DMS 273 treated with DMSO at 0.1 percent for 48 hours (cell line): ENCODE measurements around the gene RHOT1.
"Not testable (repeated sequence)": the region's sequence is repeated elsewhere in the genome, so short reads cannot be mapped to it uniquely, and the experiment has no call there.

Experiments used
- DNase-seq: peaks from one replicate; lab custom pipeline; 2025; lab: John Stamatoyannopoulos, UW

The RHOT1 gene

DNA sequence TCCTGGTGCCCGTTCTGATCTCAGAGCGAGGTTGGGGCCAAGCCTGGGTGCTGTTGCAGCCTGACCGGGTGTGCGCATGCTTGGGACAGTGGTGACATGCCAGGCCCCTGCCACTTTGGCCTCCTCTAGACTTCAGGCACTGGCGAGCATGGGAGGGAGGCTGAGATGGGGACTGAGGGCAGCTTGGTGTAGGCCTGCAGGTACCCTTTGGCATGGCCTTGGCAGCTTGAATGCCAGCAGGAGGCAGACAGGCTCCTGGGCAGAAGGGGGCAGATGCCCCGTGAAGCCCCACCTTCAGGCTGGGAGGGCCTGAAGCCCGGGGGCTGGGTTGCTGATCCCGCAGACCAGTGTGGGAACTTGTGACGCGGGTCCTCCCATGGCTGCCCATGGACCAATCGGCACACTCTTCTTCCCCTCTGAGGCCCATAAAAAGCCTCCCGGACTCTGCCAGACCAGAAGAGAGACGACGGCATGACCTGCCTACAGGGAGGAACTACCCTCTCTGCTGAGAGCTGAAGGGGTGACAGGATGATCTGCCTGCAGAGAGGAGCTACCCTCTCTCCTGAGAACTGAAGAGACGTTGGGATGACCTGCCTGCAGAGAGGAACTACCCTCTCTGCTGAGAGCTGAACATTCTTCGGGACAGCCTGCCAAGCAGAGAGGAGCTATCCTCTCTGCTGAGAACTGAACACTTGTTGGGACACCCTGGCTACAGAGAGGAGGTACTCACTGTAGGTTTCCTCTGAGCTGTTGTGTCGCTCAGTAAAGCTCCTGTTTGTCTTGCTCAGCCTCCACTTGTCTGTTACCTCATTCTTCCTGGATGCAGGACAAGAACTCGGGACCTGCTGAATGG lies 17.5 kb downstream of the RHOT1 start:
- no peak for DNase-seq

DNA sequence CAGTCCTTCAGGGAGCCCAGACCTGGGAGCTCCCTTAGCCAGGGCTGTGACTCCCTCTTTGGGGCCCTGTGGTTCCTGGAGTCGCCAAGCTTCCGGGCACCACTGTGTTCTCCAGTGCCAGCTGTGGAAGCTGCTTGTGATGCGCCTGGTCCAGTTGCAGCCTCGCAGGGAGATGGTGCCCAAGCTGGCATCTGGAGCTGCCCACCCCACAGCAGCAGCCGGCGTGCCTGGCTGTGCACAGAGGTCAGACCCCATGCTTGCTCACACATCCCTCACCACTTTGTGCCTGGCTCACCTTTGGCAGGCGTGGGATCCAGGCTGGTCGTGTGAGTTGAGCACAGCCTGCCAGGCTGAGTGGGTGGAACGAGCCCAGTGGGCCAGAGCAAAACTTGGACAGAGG lies 18.2 kb downstream of the RHOT1 start:
- no peak for DNase-seq

DNA sequence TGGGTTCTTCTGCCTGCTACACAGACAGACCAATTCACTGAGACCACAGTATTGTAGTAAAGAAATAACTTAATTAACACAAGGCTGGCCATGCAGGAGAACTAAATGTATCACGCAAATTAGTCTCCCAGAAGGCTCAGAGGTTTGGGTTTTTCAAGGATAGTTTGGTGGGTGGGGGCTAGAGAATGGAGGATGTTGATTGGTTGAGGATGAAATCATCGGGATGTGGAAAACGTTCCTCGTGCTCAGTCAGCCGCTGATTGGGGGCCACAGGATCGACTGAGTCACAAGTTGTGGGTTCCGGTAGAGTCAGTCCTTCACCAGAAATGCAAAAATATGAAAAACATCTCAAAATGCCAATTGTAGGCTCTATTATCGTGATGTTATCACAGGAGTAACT lies 18.7 kb downstream of the RHOT1 start:
- DNase-seq, result no peak

DNA sequence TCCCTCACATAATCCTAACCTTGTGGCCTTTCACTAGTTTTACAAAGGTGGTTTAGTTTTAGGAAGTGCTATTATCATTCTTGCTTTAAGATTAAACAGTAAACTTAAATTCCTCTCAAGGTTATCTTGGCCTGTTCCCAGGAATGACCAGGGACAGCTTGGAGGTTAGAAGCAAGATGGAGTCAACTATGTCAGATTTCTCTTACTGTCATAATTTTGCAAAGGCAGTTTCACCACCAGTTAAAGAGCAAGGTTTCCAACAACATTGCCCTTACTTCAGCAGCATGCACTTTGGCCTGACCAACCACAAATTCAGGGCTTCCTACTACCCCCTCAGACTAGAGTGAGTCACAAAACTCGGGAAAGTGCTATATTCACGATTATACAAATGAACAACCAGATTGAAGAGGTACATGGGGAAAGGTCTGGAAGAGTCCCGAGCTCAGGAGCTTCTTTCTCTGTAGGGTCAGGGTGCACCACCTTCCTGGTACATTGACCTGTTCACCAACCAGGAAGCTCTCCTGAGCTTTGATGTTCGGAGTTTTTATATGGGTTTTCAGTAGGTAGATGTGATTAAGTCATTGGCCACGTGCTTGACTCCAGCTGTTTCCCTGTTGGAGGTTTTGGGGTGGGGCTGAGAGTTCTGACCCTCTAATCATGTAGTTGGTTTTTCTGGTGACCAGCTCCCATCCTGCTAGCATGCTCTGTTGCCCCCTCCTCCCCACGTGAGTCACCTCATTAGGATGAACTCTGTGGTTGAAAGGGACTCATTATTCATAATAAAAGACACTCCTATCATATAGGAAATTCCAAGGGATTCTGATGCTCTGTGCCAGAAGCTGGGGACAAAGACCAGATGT lies 19.4 kb downstream of the RHOT1 start:
- DNase-seq, result no peak

DNA sequence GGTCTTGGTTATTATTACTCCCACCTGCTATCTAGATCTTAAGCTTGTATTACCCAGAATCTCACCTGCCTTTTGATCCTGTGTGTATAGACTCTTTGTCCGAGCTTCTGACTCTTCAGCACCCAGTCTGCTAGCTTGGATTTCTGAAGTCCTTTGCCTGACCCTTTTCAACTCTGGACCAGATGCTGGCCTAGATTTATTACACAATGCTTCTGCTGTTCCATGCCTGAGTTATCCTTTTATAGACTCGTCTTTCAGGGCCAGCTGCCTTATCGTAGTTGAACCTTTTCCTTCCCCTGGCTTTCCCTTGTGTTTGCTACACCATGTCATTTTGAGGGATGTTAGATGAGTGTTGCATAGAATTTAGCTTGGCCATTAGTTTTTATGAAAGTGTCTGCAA lies 32.6 kb downstream of the RHOT1 start:
- no peak for DNase-seq

DNA sequence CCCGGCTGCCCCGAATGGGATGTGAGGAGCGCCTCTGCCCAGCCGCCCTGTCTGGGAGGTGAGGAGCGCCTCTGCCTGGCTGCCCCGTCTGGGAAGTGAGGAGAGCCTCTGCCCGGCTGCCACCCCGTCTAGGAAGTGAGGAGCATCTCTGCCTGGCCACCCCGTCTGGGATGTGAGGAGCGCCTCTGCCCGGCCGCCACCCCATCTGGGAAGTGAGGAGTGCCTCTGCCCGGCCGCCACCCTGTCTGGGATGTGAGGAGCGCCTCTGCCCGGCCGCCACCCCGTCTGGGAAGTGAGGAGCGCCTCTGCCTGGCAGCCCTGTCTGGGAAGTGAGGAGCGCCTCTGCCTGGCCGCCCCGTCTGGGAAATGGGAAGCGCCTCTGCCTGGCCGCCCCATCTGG lies 36.4 kb downstream of the RHOT1 start:
- not testable (repeated sequence) for DNase-seq

DNA sequence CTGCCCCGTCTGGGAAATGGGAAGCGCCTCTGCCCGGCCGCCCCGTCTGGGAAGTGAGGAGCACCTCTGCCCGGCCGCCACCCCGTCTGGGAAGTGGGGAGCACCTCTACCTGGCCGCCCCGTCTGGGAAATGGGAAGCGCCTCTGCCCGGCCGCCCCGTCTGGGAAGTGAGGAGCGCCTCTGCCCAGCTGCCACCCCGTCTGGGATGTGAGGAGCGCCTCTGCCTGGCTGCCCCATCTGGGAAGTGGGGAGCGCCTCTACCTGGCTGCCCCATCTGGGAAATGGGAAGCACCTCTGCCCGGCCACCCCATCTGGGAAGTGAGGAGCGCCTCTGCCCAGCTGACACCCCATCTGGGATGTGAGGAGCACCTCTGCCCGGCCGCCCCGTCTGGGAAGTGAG lies 36.8 kb downstream of the RHOT1 start:
- not testable (repeated sequence) for DNase-seq

DNA sequence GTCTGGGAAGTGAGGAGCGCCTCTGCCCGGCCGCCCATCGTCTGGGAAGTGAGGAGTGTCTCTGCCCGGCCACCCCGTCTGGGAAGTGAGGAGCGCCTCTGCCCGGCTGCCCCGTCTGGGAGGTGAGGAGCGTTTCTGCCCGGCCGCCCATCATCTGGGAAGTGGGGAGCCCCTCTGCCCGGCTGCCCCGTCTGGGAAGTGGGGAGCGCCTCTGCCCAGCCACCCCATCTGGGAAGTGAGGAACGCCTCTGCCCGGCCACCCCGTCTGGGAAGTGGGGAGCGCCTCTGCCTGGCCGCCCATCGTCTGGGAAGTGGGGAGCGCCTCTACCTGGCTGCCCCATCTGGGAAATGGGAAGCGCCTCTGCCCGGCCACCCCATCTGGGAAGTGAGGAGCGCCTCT lies 37.2 kb downstream of the RHOT1 start:
- not testable (repeated sequence) for DNase-seq

DNA sequence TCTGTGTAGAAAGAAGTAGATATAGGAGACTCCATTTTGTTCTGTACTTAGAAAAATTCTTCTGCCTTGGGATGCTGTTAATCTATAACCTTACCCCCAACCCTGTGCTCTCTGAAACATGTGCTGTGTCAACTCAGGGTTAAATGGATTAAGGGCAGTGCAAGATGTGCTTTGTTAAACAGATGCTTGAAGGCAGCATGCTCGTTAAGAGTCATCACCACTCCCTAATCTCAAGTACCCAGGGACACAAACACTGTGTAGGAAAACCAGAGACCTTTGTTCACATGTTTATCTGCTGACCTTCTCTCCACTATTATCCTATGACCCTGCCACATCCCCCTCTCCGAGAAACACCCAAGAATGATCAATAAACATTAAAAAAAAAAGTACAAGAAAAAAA lies 38.0 kb downstream of the RHOT1 start:
- DNase-seq, result not testable (repeated sequence)

DNA sequence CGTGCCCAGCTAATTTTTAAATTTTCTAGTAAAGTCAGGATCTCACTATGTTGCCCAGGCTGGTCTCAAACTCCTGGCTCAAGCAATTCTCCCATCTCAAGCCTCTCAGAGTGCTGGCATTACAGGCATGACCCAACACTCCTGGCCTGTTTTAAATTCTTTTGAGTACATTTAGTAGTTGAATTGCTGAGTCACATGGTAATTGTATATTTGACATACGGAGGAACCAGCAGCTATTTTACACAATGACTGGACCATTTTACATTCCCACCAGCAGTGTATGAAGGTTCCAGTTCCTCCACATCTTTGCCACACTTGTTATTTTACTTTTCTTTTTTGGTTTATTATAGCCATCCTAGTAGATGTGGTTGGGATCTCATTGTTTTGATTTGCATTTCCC lies 43.6 kb downstream of the RHOT1 start:
- no peak for DNase-seq

DNA sequence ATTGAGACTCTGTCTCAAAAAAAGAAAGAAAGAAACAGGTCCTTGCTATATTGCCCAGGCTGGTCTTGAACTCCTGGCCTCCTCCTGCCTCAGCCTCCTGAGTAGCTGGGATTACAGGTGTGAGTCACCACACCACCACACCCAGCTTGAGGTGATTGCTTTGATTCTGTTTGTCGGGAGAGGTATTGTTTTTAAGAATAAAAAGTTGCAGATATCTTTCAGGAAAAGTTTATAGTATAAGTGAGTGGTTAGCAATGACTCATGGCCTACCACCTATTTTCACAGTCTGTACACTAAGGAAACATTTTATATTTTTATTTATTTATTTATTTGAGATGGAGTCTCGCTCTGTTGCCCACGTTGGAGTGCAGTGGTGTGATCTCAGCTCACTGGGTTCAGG lies 45.0 kb downstream of the RHOT1 start:
- no peak for DNase-seq

DNA sequence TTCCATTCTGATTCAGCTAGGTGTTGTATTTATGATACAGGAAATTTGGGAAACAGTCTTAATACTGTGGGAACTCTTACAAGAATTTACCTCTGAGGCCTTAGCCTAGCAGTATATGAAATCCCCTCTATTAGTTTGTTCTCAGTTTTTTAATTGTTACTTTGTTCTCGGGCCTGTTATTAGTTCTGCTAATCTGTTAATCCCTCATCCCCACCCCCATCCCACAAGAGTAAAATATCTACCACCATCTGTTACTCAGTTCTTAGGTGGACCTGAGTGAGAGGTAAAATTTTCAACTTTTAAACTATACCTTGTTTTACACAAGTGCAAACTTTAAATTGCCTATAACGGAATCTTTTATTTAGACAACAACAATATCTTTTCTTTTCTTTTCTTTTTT lies 47.0 kb downstream of the RHOT1 start:
- no peak for DNase-seq

DNA sequence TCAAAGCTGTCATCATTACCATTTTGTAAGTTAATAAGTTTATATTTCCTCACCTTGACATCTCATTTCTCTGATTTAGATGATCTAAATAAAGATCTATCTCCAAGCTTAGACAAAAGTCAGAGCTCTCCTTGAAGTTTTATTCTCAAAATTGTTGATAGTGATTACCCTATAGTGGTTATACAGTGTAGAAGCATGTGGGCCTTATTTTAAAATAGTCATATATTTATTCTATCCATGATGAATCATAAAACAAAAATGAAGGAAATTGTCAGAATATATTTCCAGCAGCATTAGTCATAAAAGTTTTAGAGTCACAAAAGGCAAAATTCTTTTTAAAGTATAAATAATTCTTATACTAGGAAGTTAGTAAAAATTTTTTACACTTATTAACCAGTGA lies 49.0 kb downstream of the RHOT1 start:
- no peak for DNase-seq

DNA sequence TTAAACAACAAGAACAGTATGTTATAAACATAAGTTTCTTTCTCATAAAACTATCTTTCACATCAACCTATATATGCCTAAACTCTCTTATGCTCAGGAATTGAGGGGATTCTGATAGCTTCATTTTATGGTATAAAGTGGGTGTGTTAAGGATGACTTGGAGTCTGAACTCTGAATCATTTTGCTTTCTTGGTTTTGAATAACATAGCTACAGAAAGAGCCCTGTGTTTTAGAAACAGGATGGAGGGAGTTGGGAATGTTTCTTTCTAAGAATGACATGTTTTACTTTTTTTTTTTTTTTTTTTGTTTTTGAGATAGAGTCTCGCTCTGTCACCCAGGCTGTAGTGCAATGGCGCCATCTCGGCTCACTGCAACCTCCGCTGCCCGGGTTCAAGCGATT lies 50.1 kb downstream of the RHOT1 start:
- no peak for DNase-seq

DNA sequence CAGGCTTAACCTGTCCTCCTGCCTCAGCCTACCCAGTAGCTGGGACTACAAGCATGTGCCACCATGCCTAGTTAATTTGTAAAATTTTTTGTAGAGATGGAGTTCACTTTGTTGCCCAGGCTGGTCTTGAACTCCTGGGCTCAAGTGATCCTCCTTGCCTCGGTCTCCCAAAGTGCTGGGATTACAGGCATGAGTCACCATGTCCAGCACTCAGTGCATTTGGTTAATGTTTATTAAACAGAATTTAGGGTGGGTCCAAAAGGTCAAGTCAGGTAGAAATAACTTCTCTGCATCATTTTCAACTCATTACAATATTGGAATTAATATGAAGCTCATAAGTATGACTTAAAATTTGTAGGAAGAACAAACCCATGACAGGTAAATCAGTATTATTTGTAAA lies 55.7 kb downstream of the RHOT1 start:
- no peak for DNase-seq

DNA sequence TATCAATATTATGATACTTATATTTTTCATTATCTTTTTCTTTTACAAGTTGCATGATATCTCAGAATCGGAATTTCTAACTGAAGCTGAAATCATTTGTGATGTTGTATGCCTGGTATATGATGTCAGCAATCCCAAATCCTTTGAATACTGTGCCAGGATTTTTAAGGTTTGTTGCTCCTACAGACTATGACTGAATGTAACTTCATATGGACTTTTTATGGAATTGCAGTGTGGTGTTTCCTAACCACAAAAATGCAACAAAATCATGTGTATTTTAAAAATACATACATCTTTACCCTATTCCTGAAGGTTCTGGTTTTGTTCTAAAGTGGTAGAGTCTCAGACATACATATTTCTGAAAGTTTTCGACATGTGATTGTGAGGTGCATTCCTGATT lies 64.6 kb downstream of the RHOT1 start:
- no peak for DNase-seq

DNA sequence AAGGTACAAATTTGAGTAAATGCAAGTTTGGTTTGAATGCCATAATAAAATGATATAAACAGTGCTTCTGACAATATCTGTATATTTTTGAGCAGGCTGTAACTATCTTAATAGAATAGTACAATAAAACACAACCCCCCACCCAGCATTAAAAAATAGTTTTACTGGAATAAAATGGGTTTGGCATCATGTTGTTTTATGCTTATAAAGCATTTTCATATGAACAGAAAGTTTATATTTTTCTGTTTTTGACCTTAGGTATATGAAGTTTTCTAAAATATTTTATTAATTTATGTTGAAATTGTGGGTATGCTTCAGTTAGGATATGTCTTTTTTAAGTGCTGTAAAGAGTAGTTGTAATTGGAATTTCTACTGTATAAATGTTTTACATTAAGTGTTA lies 66.1 kb downstream of the RHOT1 start:
- no peak for DNase-seq

DNA sequence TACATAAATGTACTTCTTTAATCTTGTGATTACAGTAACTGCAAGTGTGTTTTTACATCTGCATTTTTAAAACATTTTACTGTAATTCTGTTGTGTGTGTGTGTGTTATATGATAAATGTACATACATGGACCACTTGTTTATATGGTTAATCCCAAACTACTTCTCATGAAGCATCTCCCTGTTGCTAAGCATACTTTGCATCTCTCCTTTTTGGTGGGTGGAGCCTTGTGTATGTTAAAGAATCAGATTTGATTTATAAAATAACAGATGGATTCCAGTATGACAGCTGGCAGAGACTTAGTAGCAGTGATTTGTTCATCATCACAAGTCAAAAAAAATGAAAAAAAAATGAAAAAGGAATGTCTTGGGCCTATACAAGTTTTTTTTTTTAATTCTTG lies 67.3 kb downstream of the RHOT1 start:
- DNase-seq, result no peak

DNA sequence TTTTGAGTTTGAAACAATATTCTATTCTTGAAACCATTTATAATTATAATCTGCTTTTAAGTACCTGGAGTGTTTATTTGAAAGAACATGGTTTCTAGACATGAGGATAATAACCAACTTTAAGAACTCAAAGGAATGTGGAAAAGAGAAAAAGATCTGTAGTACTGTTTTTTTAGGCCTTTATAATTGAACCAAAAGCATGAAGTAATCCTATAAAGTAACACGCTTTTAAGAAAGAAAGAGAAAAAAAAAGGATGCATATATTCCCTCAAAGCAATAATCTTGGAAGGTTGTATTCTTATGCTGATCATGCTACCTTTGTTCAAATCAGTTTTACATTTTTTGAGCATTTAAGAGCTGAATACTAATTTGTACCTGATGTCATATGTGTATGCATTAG lies 69.4 kb downstream of the RHOT1 start:
- no peak for DNase-seq

DNA sequence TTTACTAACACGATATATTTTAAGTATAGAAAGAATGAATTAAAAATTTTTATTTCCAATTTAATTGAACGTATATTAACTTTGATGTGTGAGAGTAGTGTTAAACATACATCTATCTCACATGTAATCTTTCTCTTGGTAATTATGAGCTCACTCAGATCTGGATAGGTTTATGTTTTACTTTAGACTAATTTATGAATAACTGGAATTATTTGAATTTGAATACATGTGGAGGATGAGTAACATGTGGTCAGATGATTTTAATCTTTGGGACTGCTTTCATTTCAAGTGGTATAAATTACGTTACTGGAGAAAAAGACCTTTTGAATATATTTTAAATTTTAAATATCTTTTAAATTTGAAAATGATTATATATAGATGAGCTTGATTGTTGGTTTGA lies 73.4 kb downstream of the RHOT1 start:
- no peak for DNase-seq

DNA sequence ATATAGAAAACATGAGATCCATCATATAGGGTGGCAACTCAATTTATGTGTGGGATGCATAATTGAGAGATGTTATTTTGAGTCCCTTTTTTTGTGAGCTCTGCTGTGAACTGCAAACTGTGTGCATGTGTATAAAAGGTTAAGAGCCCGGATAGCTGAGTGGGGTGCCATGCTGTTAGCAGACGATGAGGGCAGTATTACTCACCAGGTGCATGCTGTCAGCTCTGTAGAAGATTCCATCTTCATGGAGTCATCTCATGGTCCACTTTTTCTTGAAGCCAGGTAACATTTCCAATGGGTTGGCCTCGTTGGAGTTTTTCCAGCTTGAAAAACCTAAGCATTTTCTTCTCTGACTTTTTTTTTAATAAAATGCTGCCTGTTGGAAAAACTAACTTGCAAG lies 80.3 kb downstream of the RHOT1 start:
- DNase-seq, result no peak

DNA sequence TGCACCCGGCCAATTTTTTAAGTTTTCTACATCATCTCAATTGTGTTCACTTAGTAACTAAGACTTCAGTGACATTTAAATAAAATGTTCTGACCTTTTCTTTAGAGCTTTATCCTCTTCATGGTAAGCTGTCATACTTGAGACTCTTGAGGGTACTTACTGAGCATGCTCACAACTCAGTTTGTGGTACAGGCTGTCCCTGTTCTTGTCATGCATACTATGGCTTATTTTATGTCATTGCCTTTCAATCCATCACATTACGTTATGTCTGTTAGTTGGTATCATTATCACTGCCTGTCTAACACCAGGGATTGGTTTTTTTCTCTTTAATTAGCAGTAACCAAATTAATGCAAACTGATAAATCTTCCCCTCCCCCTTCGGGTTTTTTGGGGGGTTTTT lies 81.4 kb downstream of the RHOT1 start:
- DNase-seq, result no peak

DNA sequence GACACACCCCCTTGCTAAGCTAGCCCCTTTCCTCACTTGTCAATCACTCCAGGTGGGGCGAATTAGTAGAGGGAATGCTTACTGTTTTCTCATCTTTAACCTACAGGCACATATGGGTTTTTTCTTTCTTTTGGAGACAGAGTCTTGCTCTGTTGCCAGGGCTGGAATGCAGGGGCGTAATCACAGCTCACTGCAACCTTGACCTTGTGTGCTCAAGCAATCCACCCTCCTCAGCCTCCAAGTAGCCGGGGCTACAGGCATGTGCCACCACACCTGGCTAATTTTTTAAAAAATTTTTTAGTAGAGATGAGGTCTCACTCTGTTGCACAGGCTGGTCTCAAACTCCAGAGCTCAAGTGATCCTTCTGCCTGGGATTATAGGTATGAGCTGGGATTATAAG lies 84.6 kb downstream of the RHOT1 start:
- DNase-seq, result no peak
